GM12801 (cell line): ENCODE results near the gene HOXD13.

Experiments
- CTCF ChIP-seq: IDR thresholded peaks from one replicate; pipeline ENCODE4 v1.5.1; 2011; ENCODE audit warnings: control low read depth; ENCODE audit not compliant: insufficient read length; ENCODE audit errors: extremely low read depth

HOXD13 gene

GRCh38 chr2:176082824-176083751 lies 9.4 kb upstream of the HOXD13 start:
- no peak for TF ChIP-seq CTCF

GRCh38 chr2:176083796-176084261 lies 8.7 kb upstream of the HOXD13 start, which contains the start of gene EVX2:
Gene EVX2, minus strand, starts transcription at chr2:176083962. Its CDS starts 186 bp downstream, at chr2:176083776.
- TF ChIP-seq CTCF = no peak

- TF ChIP-seq CTCF = no peak
Measured at GRCh38 chr2:176084611-176085119, 7.9 kb upstream of the HOXD13 start.

- no peak for TF ChIP-seq CTCF
Measured at GRCh38 chr2:176085120-176085788, 7.3 kb upstream of the HOXD13 start.

GRCh38 chr2:176085861-176086771 lies 6.4 kb upstream of the HOXD13 start:
- TF ChIP-seq CTCF = no peak

- TF ChIP-seq CTCF = no peak
Measured at GRCh38 chr2:176087330-176088047, 5.0 kb upstream of the HOXD13 start.
